ENCODE measurements around the gene ALDH1A3. TPM values are rescaled to one million over a fixed set of nuclear protein-coding genes. Genes with fewer than 3 reads are reported as not detected.
A peak's percentile ranks its signal among the peaks of the same experiment; 100 is the strongest.

ALDH1A3 gene
- total RNA-seq, 1 experiment from 2014 or later, result 983 TPM

DNA sequence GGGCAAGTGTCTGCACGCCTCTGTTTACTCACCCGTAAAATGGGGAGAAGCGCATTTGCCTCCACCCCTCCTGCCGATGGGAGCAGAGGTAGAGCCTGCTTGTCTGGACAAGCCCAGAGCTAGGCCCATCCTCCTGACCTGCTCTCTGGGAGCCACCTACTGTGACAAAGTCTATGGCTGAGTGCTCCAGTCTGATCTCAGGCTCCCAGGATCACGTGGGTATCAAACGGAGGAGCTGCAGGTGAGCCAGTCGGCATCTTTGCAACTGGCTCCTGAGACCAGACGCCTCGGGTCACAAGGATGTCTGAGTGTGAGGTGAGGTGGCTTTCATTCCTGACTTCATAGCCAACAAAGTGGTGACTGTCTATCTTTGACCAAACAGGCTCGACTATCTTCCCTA lies 2.1 kb upstream of the ALDH1A3 start:
- CTCF ChIA-PET, result interaction anchor here (1.2 to 1.6 kb wide), 2 partner anchors 131 to 155 kb away, joined by 3 to 5 read pairs; no protein-coding TSS in a partner anchor
- TF ChIP-seq, protein P1, sequence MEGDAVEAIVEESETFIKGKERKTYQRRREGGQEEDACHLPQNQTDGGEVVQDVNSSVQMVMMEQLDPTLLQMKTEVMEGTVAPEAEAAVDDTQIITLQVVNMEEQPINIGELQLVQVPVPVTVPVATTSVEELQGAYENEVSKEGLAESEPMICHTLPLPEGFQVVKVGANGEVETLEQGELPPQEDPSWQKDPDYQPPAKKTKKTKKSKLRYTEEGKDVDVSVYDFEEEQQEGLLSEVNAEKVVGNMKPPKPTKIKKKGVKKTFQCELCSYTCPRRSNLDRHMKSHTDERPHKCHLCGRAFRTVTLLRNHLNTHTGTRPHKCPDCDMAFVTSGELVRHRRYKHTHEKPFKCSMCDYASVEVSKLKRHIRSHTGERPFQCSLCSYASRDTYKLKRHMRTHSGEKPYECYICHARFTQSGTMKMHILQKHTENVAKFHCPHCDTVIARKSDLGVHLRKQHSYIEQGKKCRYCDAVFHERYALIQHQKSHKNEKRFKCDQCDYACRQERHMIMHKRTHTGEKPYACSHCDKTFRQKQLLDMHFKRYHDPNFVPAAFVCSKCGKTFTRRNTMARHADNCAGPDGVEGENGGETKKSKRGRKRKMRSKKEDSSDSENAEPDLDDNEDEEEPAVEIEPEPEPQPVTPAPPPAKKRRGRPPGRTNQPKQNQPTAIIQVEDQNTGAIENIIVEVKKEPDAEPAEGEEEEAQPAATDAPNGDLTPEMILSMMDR (IDR thresholded peaks at IDR 0.05; ENCODE audit: unreplicated experiment), result no peak
- Mint-ChIP-seq H3K4me1 (ENCODE audit: low read depth, unreplicated experiment) (peaks cover 14% of the 10 kb centered on the region), H3K36me3 (ENCODE audit: insufficient read depth, unreplicated experiment) (peaks cover 48% of the 10 kb centered on the region), H3K27me3 (ENCODE audit: unreplicated experiment) (no peaks in the 10 kb centered on the region), H3K9me3 (ENCODE audit: low read depth, unreplicated experiment) (no peaks in the 10 kb centered on the region), H3K27ac (ENCODE audit: unreplicated experiment) (peak overlapping the region; percentile 81), H3K4me3 (ENCODE audit: low read depth, unreplicated experiment) (peak overlapping the region; percentile 71)
- no TSS peak for BruUV-seq (replicated peaks)
- intact Hi-C loops (cut with micrococcal nuclease; ENCODE audit: unreplicated experiment), result no loop called here
- DNase-seq, result no peak

- Mint-ChIP-seq H3K27me3 (ENCODE audit: unreplicated experiment) (no peaks in the 10 kb centered on the region), H3K4me1 (ENCODE audit: low read depth, unreplicated experiment) (peaks cover 16% of the 10 kb centered on the region), H3K9me3 (ENCODE audit: low read depth, unreplicated experiment) (no peaks in the 10 kb centered on the region), H3K27ac (ENCODE audit: unreplicated experiment) (peak overlapping the region; percentile 81), H3K36me3 (ENCODE audit: insufficient read depth, unreplicated experiment) (peaks cover 54% of the 10 kb centered on the region), H3K4me3 (ENCODE audit: low read depth, unreplicated experiment) (peak overlapping the region; percentile 71)
- intact Hi-C loops (cut with micrococcal nuclease; ENCODE audit: unreplicated experiment), result no loop called here
- BruUV-seq (replicated peaks), result no TSS peak
- no peak for DNase-seq
- CTCF ChIA-PET, result interaction anchor here (1.0 to 1.6 kb wide), 4 partner anchors 29 to 156 kb away, joined by 3 to 5 read pairs (median 4); no protein-coding TSS in a partner anchor
- TF ChIP-seq, protein P1 (IDR thresholded peaks at IDR 0.05; ENCODE audit: unreplicated experiment), result no peak
These were observed 1.5 kb upstream of the ALDH1A3 start for GRCh38 chr15:100878130-100878529.

GRCh38 chr15:100878648-100879047 lies 983 bp upstream of the ALDH1A3 start:
- Mint-ChIP-seq H3K36me3 (ENCODE audit: insufficient read depth, unreplicated experiment) (peaks cover 59% of the 10 kb centered on the region), H3K27me3 (ENCODE audit: unreplicated experiment) (no peaks in the 10 kb centered on the region), H3K9me3 (ENCODE audit: low read depth, unreplicated experiment) (no peaks in the 10 kb centered on the region), H3K4me1 (ENCODE audit: low read depth, unreplicated experiment) (peaks cover 22% of the 10 kb centered on the region), H3K4me3 (ENCODE audit: low read depth, unreplicated experiment) (peak overlapping the region; percentile 71), H3K27ac (ENCODE audit: unreplicated experiment) (peak overlapping the region; percentile 81)
- intact Hi-C loops (cut with micrococcal nuclease; ENCODE audit: unreplicated experiment), result no loop called here
- CTCF ChIA-PET, result interaction anchor here (1.0 to 1.6 kb wide), 5 partner anchors 30 to 156 kb away, joined by 3 to 5 read pairs (median 3); no protein-coding TSS in a partner anchor
- TF ChIP-seq, protein P1 (IDR thresholded peaks at IDR 0.05; ENCODE audit: unreplicated experiment), result no peak
- BruUV-seq (replicated peaks), result TSS peak; percentile 56
- DNase-seq, result no peak

DNA sequence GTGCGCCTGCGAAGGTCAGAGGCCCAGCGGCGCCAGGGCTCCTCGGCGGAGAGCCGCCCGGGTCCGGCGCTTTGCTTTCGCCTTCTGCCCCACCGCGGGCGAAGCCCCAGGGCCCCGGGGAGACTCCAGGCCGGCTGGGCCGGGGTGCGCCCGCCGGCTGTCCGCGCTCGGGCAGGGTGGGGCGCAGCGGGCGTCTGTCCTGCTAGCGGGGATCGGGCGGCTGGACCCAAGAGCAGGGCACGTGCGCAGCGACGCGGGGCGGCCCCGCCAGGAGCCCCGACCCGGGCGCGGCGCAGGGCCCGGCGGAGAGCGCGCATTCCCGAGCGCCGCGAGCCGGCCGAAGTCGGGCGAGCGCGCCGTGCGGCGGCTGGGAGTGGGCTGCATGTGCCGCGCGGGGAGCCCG lies 569 bp upstream of the ALDH1A3 start:
- no TSS peak for BruUV-seq (replicated peaks)
- no peaks in the 10 kb centered on the region for H3K9me3 Mint-ChIP-seq (ENCODE audit: low read depth, unreplicated experiment)
- peak overlapping the region; percentile 71 for H3K4me3 Mint-ChIP-seq (ENCODE audit: low read depth, unreplicated experiment)
- intact Hi-C loops (cut with micrococcal nuclease; ENCODE audit: unreplicated experiment), result no loop called here
- H3K27ac Mint-ChIP-seq (ENCODE audit: unreplicated experiment), result peak overlapping the region; percentile 81
- no peaks in the 10 kb centered on the region for H3K27me3 Mint-ChIP-seq (ENCODE audit: unreplicated experiment)
- DNase-seq, result no peak
- peaks cover 26% of the 10 kb centered on the region for H3K4me1 Mint-ChIP-seq (ENCODE audit: low read depth, unreplicated experiment)
- TF ChIP-seq, protein P1 (IDR thresholded peaks at IDR 0.05; ENCODE audit: unreplicated experiment), result no peak
- CTCF ChIA-PET, result interaction anchor here (1.0 to 1.6 kb wide), 4 partner anchors 30 to 157 kb away, joined by 3 to 5 read pairs (median 4); no protein-coding TSS in a partner anchor
- peaks cover 63% of the 10 kb centered on the region for H3K36me3 Mint-ChIP-seq (ENCODE audit: insufficient read depth, unreplicated experiment)
